ENCODE results near the gene TRAF4.

Gene TRAF4

GRCh38 chr17:28710861-28711722 is 32.7 kb upstream of the TRAF4 start:
- peak; percentile 28; the same call in 1 of the 2 replicates for TF ChIP-seq ZFX (IDR thresholded peaks at IDR 0.05)
- no peak for TF ChIP-seq CTCF (conservative IDR thresholded peaks at IDR 0.05)
- peak overlapping the region; percentile 57 for H3K27ac ChIP-seq

DNA sequence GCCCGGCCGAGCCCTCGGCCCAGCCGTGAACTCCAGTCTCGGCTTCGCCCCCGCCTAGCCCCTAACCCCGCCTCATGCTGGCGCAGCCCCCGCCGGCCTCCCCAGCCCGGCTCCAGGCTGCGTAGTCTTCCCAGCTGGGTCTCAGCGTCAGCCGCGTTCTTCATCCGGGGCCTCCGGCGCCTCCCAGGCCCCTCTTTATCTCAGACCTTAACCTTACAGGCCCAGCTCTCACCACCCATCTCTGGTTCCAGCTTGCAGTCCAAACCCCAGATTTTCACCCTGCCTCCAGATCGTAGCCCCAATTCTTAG is 32.1 kb upstream of the TRAF4 start, which contains the start of gene PROCA1:
TSS of gene PROCA1 (minus strand) at position 166 of the 309 bp plus-strand sequence. CDS start 228 bp downstream, outside the sequence.
- TF ChIP-seq CTCF (conservative IDR thresholded peaks at IDR 0.05), result no peak
- no peak for TF ChIP-seq ZFX (IDR thresholded peaks at IDR 0.05)
- peak within 1 kb of the TSS; percentile 57 for H3K27ac ChIP-seq

GRCh38 chr17:28712032-28712704 is 31.6 kb upstream of the TRAF4 start:
- TF ChIP-seq CTCF (conservative IDR thresholded peaks at IDR 0.05) (no peak), ZFX (IDR thresholded peaks at IDR 0.05) (no peak)
- no peak overlapping the region; the same call in 1 of the 2 replicates for H3K27ac ChIP-seq

- no peak overlapping the region for H3K27ac ChIP-seq
- TF ChIP-seq CTCF (conservative IDR thresholded peaks at IDR 0.05) (no peak), ZFX (IDR thresholded peaks at IDR 0.05) (no peak)
Measured at GRCh38 chr17:28712705-28713415, 31.0 kb upstream of the TRAF4 start.

GRCh38 chr17:28714281-28714680 is 29.5 kb upstream of the TRAF4 start:
- H3K27ac ChIP-seq, result no peak overlapping the region
- TF ChIP-seq ZFX (IDR thresholded peaks at IDR 0.05) (no peak), CTCF (conservative IDR thresholded peaks at IDR 0.05) (no peak)

GRCh38 chr17:28715217-28715616 is 28.6 kb upstream of the TRAF4 start:
- TF ChIP-seq CTCF (conservative IDR thresholded peaks at IDR 0.05), result no peak
- TF ChIP-seq ZFX (IDR thresholded peaks at IDR 0.05), result no peak

More at GRCh38 chr17:28715217-28715616, 28.6 kb upstream of the TRAF4 start:
- H3K27ac ChIP-seq, result no peak overlapping the region
